Lower lobe of right lung (tissue), 2 donors: Measurements from ENCODE around the gene PRCP. TPM values are rescaled to one million over a fixed set of nuclear protein-coding genes. Genes with fewer than 3 reads are reported as not detected.
A peak's percentile ranks its signal among the peaks of the same experiment; 100 is the strongest.
"Not testable (repeated sequence)": the region's sequence is repeated elsewhere in the genome, so short reads cannot be mapped to it uniquely, and the experiment has no call there.

Experiments
- ATAC-seq, 2 donors: fragments of 200-7000 bp; cut with Tn5 transposase; one replicate each; pipeline ENCODE4 v1.9.1; 2020 to 2022; ENCODE audit warnings: mild to moderate bottlenecking in 2 of 2, moderate library complexity in 2 of 2
- DNase-seq: peaks from one replicate; pipeline ENCODE4 v3.0.0-alpha.2; 2020
- H3K27ac ChIP-seq: fragments of 200-600 bp; one replicate; pipeline ENCODE4 v1.8.0; 2022
- H3K27me3 ChIP-seq: fragments of 200-600 bp; one replicate; pipeline ENCODE4 v1.8.0; 2022; ENCODE audit warnings: low read depth
- H3K36me3 ChIP-seq: fragments of 200-600 bp; one replicate; pipeline ENCODE4 v1.8.0; 2022; ENCODE audit warnings: mild to moderate bottlenecking
- H3K4me1 ChIP-seq: fragments of 200-600 bp; one replicate; pipeline ENCODE4 v1.8.0; 2022
- H3K4me3 ChIP-seq: fragments of 200-600 bp; one replicate; pipeline ENCODE4 v1.8.0; 2022; ENCODE audit warnings: mild to moderate bottlenecking
- H3K9me3 ChIP-seq: fragments of 200-600 bp; one replicate; pipeline ENCODE4 v1.8.0; 2022
- intact Hi-C: fragments of 100-400 bp; cut with DNase I; formaldehyde crosslinking; loops from one replicate; pipeline ENCODE4 v1.11.0; 2022
- long read RNA-seq: library from polyadenylated mRNA; unstranded; transcript quantifications from one replicate; pipeline ENCODE4 v2.0.0, GENCODE V29; 2021
- total RNA-seq: library from RNA; stranded (reverse); fragmentation: NEBNext Ultra II Directional; extraction: Animal tissue kit (Norgen Biotek cat#: 25700); gene quantifications from one replicate; pipeline ENCODE4 v1.2.1, GENCODE V29; 2021
- TF ChIP-seq, protein P1 (sequence below): fragments of 200-600 bp; IDR thresholded peaks from one replicate; pipeline ENCODE4 v1.8.0; 2022; ENCODE audit warnings: antibody characterized with exemption, mild to moderate bottlenecking
- donor health status: DM: no; HTN: yes; CAD: no; lungs with severe emphysema.

The PRCP gene
- 67.9 TPM for total RNA-seq
- long read RNA-seq, full-length matches to known transcripts: 61 of 67 reads
- long read RNA-seq, partial matches to known transcripts: 1 of 67 reads
- long read RNA-seq, other reads (novel, unspliced or antisense): 5 of 67 reads

DNA sequence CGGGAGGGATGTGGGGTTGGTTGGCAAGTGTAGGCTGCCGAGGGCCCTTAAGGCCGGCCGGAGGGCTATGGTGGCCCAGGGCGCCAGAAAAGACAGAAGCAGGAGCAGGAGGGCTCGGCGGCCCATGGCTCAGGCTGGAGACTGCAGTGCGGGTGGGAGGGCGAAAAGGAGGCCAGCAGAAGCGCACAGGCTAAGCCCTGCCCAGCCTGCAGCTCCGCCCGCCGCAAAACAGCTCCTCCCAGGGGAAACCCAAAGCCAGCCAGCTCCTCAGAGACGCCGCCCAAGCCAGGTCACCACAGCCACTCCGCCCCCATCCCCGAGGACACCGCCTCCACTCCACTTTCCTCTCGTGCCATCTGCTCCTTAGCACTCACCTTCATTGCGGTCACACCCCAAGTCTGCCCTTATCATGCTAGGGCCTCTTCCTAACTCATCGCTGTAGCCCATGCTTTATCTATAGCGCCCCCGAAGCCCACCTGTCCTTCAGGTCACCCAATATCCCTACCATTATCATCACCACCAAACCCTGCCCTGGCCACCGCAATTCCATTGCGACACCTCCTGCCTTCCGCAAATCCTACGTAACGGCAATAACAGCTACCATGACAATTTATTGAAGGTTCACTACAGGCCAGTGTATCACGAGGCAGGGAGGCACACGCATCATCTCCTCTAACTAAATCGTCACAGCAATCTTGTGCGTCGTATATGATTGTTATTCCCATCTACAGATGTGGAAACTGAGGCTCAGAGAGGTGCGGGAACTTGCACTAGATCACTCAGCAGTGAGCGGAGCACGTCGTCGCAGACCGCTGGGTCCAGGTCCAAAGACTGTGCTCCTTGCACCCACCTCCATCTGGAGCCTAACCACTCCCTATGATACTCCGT lies at the start of gene PRCP:
Gene PRCP, minus strand, starts transcription at position 154 of the 888 bp plus-strand sequence. Its CDS starts 28 bp downstream, at position 126.
- TF ChIP-seq, protein P1, sequence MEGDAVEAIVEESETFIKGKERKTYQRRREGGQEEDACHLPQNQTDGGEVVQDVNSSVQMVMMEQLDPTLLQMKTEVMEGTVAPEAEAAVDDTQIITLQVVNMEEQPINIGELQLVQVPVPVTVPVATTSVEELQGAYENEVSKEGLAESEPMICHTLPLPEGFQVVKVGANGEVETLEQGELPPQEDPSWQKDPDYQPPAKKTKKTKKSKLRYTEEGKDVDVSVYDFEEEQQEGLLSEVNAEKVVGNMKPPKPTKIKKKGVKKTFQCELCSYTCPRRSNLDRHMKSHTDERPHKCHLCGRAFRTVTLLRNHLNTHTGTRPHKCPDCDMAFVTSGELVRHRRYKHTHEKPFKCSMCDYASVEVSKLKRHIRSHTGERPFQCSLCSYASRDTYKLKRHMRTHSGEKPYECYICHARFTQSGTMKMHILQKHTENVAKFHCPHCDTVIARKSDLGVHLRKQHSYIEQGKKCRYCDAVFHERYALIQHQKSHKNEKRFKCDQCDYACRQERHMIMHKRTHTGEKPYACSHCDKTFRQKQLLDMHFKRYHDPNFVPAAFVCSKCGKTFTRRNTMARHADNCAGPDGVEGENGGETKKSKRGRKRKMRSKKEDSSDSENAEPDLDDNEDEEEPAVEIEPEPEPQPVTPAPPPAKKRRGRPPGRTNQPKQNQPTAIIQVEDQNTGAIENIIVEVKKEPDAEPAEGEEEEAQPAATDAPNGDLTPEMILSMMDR: no peak
- intact Hi-C loops: loop anchor here (10.0 kb wide), 2 partner anchors 294 to 354 kb away; partner anchors contain the start of gene ANKRD42
- Histone ChIP-seq H3K27ac (peak within 1 kb of the TSS; percentile 86), H3K4me1 (peaks cover 41% of the 10 kb centered on the region), H3K4me3 (peak within 1 kb of the TSS; percentile 74), H3K9me3 (no peaks in the 10 kb centered on the region), H3K36me3 (no peaks in the 10 kb centered on the region), H3K27me3 (no peaks in the 10 kb centered on the region)
- DNase-seq (peak; percentile 97), ATAC-seq (peak; percentile 97 to 98)

- Histone ChIP-seq H3K9me3 (no peaks in the 10 kb centered on the region), H3K4me3 (no peak overlapping the region), H3K4me1 (no peaks in the 10 kb centered on the region), H3K36me3 (no peaks in the 10 kb centered on the region), H3K27me3 (no peaks in the 10 kb centered on the region), H3K27ac (no peak overlapping the region)
- ATAC-seq (no peak), DNase-seq (no peak)
- TF ChIP-seq, protein P1: no peak
- intact Hi-C loops: no loop called here
Measured at GRCh38 chr11:82949352-82949751, 49.1 kb upstream of the PRCP start.

- no peaks in the 10 kb centered on the region for H3K27me3 ChIP-seq
- peak in 1 of 2 donors; percentile 29 for ATAC-seq
Measured at GRCh38 chr11:82945682-82946081, 45.5 kb upstream of the PRCP start.

DNA sequence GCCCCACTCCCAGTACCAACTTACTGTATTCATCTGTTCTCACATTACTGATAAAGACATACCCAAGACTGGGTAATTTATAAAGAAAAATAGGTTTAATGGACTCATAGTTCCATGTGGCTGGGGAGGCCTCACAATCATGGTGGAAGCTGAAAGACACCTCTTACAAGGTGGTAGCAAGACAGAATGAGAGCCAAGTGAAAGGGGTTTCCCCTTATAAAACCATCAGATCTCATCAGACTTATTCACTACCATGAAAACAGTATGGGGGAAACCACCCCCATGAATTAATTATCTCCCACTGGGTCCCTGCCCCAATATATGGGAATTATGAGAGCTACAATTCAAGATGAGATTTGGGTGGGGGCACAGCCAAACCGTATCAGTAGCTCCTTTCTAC lies 44.8 kb upstream of the PRCP start:
- DNase-seq, H3K4me3 ChIP-seq, H3K27me3 ChIP-seq, ATAC-seq, H3K4me1 ChIP-seq, intact Hi-C loops, H3K9me3 ChIP-seq, H3K27ac ChIP-seq, H3K36me3 ChIP-seq: not testable (repeated sequence)

More at GRCh38 chr11:82945682-82946081, 45.5 kb upstream of the PRCP start:
- no peak overlapping the region for H3K27ac ChIP-seq
- no peaks in the 10 kb centered on the region for H3K36me3 ChIP-seq
- TF ChIP-seq, protein P1: no peak
- DNase-seq: no peak
- intact Hi-C loops: no loop called here
- H3K4me1 ChIP-seq: no peaks in the 10 kb centered on the region
- no peak overlapping the region for H3K4me3 ChIP-seq
- no peaks in the 10 kb centered on the region for H3K9me3 ChIP-seq

- H3K27me3 ChIP-seq: no peaks in the 10 kb centered on the region
- DNase-seq (no peak), ATAC-seq (no peak)
- H3K9me3 ChIP-seq: no peaks in the 10 kb centered on the region
- H3K4me1 ChIP-seq: no peaks in the 10 kb centered on the region
- H3K27ac ChIP-seq: no peak overlapping the region
- intact Hi-C loops: no loop called here
- no peaks in the 10 kb centered on the region for H3K36me3 ChIP-seq
- TF ChIP-seq, protein P1: no peak
- no peak overlapping the region for H3K4me3 ChIP-seq
Measured at GRCh38 chr11:82944198-82944597, 44.0 kb upstream of the PRCP start.

GRCh38 chr11:82943430-82943829 lies 43.2 kb upstream of the PRCP start:
- H3K27me3 ChIP-seq, intact Hi-C loops, ATAC-seq, H3K4me1 ChIP-seq, H3K27ac ChIP-seq, H3K9me3 ChIP-seq, H3K4me3 ChIP-seq, H3K36me3 ChIP-seq, DNase-seq: not testable (repeated sequence)
